ENCODE data around the gene OR52E4. TPM values are rescaled to one million over a fixed set of nuclear protein-coding genes. Genes with fewer than 3 reads are reported as not detected.

Gene OR52E4
- polyA plus RNA-seq, 2 of the 4 experiments (the other 2 are of a cell fraction) = not detected

- 2% methylated on average over 2 of the region's 2 CpGs for WGBS (ENCODE audit: missing lambda C conversion rate)
- no peak for ATAC-seq
Observed at GRCh38 chr11:5878564-5878963, 1.9 kb upstream of the OR52E4 start.

GRCh38 chr11:5881756-5882155 is 1.3 kb downstream of the OR52E4 start:
- no peak for ATAC-seq
- ChIA-PET POLR2A (no interaction called here), CTCF (interaction anchor here (1.0 to 1.2 kb wide), 2 partner anchors 9 to 47 kb away, joined by 3 to 4 read pairs; no protein-coding TSS in a partner anchor)
- H3K4me3 ChIP-seq = no peak overlapping the region
- peak; percentile 69 for TF ChIP-seq MAFK (IDR thresholded peaks at IDR 0.05; ENCODE audit: partially characterized antibody)
- no peak for TF ChIP-seq MYC (IDR thresholded peaks at IDR 0.05; ENCODE audit: borderline replicate concordance, low read length)
- no peak for FAIRE-seq
- no peak overlapping the region for H3K4me2 ChIP-seq
- H3K27ac ChIP-seq = no peak overlapping the region
- no peaks in the 10 kb centered on the region for H3K9me3 ChIP-seq
- no peak for DNase-seq (ENCODE audit: low read depth in 1 of 2, low spot score in 1 of 2)
- no peaks in the 10 kb centered on the region for H3K4me1 ChIP-seq

More at GRCh38 chr11:5878564-5878963, 1.9 kb upstream of the OR52E4 start:
- DNase-seq (ENCODE audit: low read depth in 1 of 2, low spot score in 1 of 2) = no peak
- no peaks in the 10 kb centered on the region for H3K9me3 ChIP-seq
- ChIA-PET POLR2A (no interaction called here), CTCF (interaction anchor here (1.2 kb wide), 1 partner anchor 13 kb away, joined by 3 read pairs; no protein-coding TSS in a partner anchor)
- H3K4me3 ChIP-seq = no peak overlapping the region
- H3K27ac ChIP-seq = no peak overlapping the region
- no peak for FAIRE-seq
- no peaks in the 10 kb centered on the region for H3K4me1 ChIP-seq
- TF ChIP-seq ESRRA (IDR thresholded peaks at IDR 0.05; ENCODE audit: borderline replicate concordance, low read length) = no peak
- TF ChIP-seq NR3C1 (IDR thresholded peaks at IDR 0.05) = no peak
- no peak for TF ChIP-seq NPAS2 (CRISPR knock-in tag; IDR thresholded peaks at IDR 0.05; ENCODE audit: borderline replicate concordance)
- no peak for TF ChIP-seq MYC (IDR thresholded peaks at IDR 0.05; ENCODE audit: borderline replicate concordance, low read length)
- TF ChIP-seq ZC3H11A (IDR thresholded peaks at IDR 0.05) = no peak
- no peak for TF ChIP-seq CBX2 (IDR thresholded peaks at IDR 0.05; ENCODE audit: borderline replicate concordance, low read depth)
- no peak for TF ChIP-seq RCOR1 (IDR thresholded peaks at IDR 0.05; ENCODE audit: low read depth, low read length)
- TF ChIP-seq, protein P1, sequence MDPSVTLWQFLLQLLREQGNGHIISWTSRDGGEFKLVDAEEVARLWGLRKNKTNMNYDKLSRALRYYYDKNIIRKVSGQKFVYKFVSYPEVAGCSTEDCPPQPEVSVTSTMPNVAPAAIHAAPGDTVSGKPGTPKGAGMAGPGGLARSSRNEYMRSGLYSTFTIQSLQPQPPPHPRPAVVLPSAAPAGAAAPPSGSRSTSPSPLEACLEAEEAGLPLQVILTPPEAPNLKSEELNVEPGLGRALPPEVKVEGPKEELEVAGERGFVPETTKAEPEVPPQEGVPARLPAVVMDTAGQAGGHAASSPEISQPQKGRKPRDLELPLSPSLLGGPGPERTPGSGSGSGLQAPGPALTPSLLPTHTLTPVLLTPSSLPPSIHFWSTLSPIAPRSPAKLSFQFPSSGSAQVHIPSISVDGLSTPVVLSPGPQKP (IDR thresholded peaks at IDR 0.05; ENCODE audit: low read depth, low read length) = no peak
- no peak for TF ChIP-seq RFX5 (IDR thresholded peaks at IDR 0.05)
- no peak for TF ChIP-seq HOXB5 (CRISPR knock-in tag; IDR thresholded peaks at IDR 0.05)
- TF ChIP-seq HOXA7 (CRISPR knock-in tag; IDR thresholded peaks at IDR 0.05) = no peak
- TF ChIP-seq HOXB13 (CRISPR knock-in tag; IDR thresholded peaks at IDR 0.05; ENCODE audit: low read depth) = no peak
- no peak for TF ChIP-seq EHF (CRISPR knock-in tag; IDR thresholded peaks at IDR 0.05)
- TF ChIP-seq CEBPB (IDR thresholded peaks at IDR 0.05) = no peak
- no peak for TF ChIP-seq ZFP36 (IDR thresholded peaks at IDR 0.05; ENCODE audit: borderline replicate concordance, partially characterized antibody)
- TF ChIP-seq PBX3 (IDR thresholded peaks at IDR 0.05) = no peak
- no peak for TF ChIP-seq JUN (IDR thresholded peaks at IDR 0.05)
- TF ChIP-seq SREBF2 (IDR thresholded peaks at IDR 0.05) = no peak
- no peak for TF ChIP-seq CHD4 (IDR thresholded peaks at IDR 0.05; ENCODE audit: borderline replicate concordance)
- no peak for TF ChIP-seq HES2 (IDR thresholded peaks at IDR 0.05)
- no peak overlapping the region for H3K4me2 ChIP-seq

- H3K4me1 ChIP-seq = no peaks in the 10 kb centered on the region
- no peak for DNase-seq (ENCODE audit: low read depth in 1 of 2, low spot score in 1 of 2)
- H3K9me3 ChIP-seq = no peaks in the 10 kb centered on the region
- no peak overlapping the region for H3K4me3 ChIP-seq
- H3K27ac ChIP-seq = no peak overlapping the region
- no peak for FAIRE-seq
- no peak for TF ChIP-seq HDAC2 (IDR thresholded peaks at IDR 0.05)
- no peak for TF ChIP-seq CEBPB (IDR thresholded peaks at IDR 0.05)
- TF ChIP-seq FOSL2 (IDR thresholded peaks at IDR 0.05) = no peak
- no peak for TF ChIP-seq FOSL2 (CRISPR knock-in tag; IDR thresholded peaks at IDR 0.05)
- no peak for TF ChIP-seq HMGXB4 (CRISPR knock-in tag; IDR thresholded peaks at IDR 0.05; ENCODE audit: borderline replicate concordance)
- no peak for TF ChIP-seq GATA3 (IDR thresholded peaks at IDR 0.05; ENCODE audit: borderline replicate concordance)
- TF ChIP-seq EP300 (IDR thresholded peaks at IDR 0.05) = no peak
- TF ChIP-seq POLR2A (IDR thresholded peaks at IDR 0.05; ENCODE audit: low read length) = no peak
- TF ChIP-seq BHLHE40 (IDR thresholded peaks at IDR 0.05; ENCODE audit: low read depth, low read length) = no peak
- TF ChIP-seq HEYL (CRISPR knock-in tag; IDR thresholded peaks at IDR 0.05) = no peak
- TF ChIP-seq TP53 (CRISPR knock-in tag; IDR thresholded peaks at IDR 0.05) = no peak
- TF ChIP-seq HOXB5 (CRISPR knock-in tag; IDR thresholded peaks at IDR 0.05) = no peak
- TF ChIP-seq RCOR1 (IDR thresholded peaks at IDR 0.05; ENCODE audit: low read depth, low read length) = no peak
- TF ChIP-seq SMC3 (IDR thresholded peaks at IDR 0.05) = no peak
- H3K4me2 ChIP-seq = no peak overlapping the region
- ATAC-seq = no peak
- POLR2A ChIA-PET = no interaction called here
- CTCF ChIA-PET = no interaction called here
- WGBS (ENCODE audit: missing lambda C conversion rate) = 1% methylated on average over 3 of the region's 3 CpGs
Observed at GRCh38 chr11:5887172-5887571, 6.7 kb downstream of the OR52E4 start.

All from A549 (cell line).